OCI-LY1 (cell line): Measurements from ENCODE around the gene CELF4.

ENCODE experiments used
- CTCF ChIP-seq: fragments of 200-600 bp; sonication (generic), shearing (Covaris generic); IDR thresholded peaks from 2 replicates; pipeline ENCODE4 v1.5.1; 2017; ENCODE audit warnings: mild to moderate bottlenecking, antibody characterized with exemption, low read length, moderate library complexity, mixed read lengths
- EZH2 ChIP-seq: fragments of 200-600 bp; sonication (generic), shearing (Covaris generic); IDR thresholded peaks from 2 replicates; pipeline ENCODE4 v1.8.0; 2017; ENCODE audit warnings: borderline replicate concordance, mixed run types, mild to moderate bottlenecking, antibody characterized with exemption, low read length, moderate library complexity, mixed read lengths

- TF ChIP-seq EZH2 (no peak), CTCF (no peak)
Observed at GRCh38 chr18:37578182-37578678, 12.6 kb upstream of the CELF4 start.
